CD14-positive monocyte (primary cell): ENCODE measurements around the gene LIN28A. TPM values are rescaled to one million over a fixed set of nuclear protein-coding genes. Genes with fewer than 3 reads are reported as not detected.

Source experiments
- DNase-seq, 3 donors: peaks; one replicate each; pipeline ENCODE4 v3.0.0-alpha.2; 2011 to 2022
- H2AFZ ChIP-seq: 2 replicates; pipeline ENCODE4 v1.6.0; 2012; ENCODE audit warnings: mild to moderate bottlenecking, low read depth, low read length, inconsistent platforms; ENCODE audit not compliant: insufficient read depth, poor library complexity, severe bottlenecking
- H3K27ac ChIP-seq, 2 donors: 1 replicate in 1 of 2; 2 replicates in 1 of 2; pipeline ENCODE4 v1.5.1; 2012 to 2013; ENCODE audit warnings: low read length in 2 of 2, control low read depth in 1 of 2, inconsistent platforms in 1 of 2, low read depth in 1 of 2, mild to moderate bottlenecking in 1 of 2
- H3K27me3 ChIP-seq, 2 donors: one replicate each; pipeline versions ENCODE4 v1.6.0 to v1.6.1; 2011 to 2013; ENCODE audit warnings: low read length in 2 of 2; ENCODE audit not compliant: control insufficient read depth in 2 of 2, insufficient read depth in 2 of 2
- H3K36me3 ChIP-seq, 2 donors: replicated peaks in 1 of 2; 1 replicate in 1 of 2; 2 replicates in 1 of 2; pipeline versions ENCODE4 v1.5.1 to v1.6.1; 2012 to 2013; ENCODE audit warnings: low read length in 2 of 2, control low read depth in 1 of 2, inconsistent platforms in 1 of 2, mild to moderate bottlenecking in 1 of 2; ENCODE audit not compliant: insufficient read depth in 2 of 2, control insufficient read depth in 1 of 2
- H3K4me1 ChIP-seq, 2 donors: 1 replicate in 1 of 2; 2 replicates in 1 of 2; pipeline versions ENCODE4 v1.5.1 to v1.6.1; 2012 to 2013; ENCODE audit warnings: low read length in 2 of 2, control low read depth in 1 of 2, inconsistent platforms in 1 of 2, mild to moderate bottlenecking in 1 of 2, moderate library complexity in 1 of 2; ENCODE audit not compliant: insufficient read depth in 2 of 2, control insufficient read depth in 1 of 2
- H3K4me2 ChIP-seq: replicated peaks from 2 replicates; pipeline ENCODE3; 2012; ENCODE audit warnings: low read length, moderate library complexity, mild to moderate bottlenecking; ENCODE audit not compliant: poor library complexity, severe bottlenecking; ENCODE audit errors: extremely low read depth
- H3K4me3 ChIP-seq, 3 experiments: fragments of 200-600 bp in 1 of 3; sonication (generic) in 1 of 3; replicated peaks in 1 of 3; 1 replicate in 2 of 3; 2 replicates in 1 of 3; pipeline ENCODE4 v1.5.1; 2011 to 2013; ENCODE audit warnings: low read length in 3 of 3, mild to moderate bottlenecking in 3 of 3, control low read depth in 2 of 3, low read depth in 2 of 3, inconsistent platforms in 1 of 3, moderate library complexity in 1 of 3
- H3K79me2 ChIP-seq: 2 replicates; pipeline ENCODE4 v1.6.0; 2012; ENCODE audit warnings: mild to moderate bottlenecking, control low read depth, inconsistent platforms, low read length, moderate library complexity; ENCODE audit not compliant: insufficient read depth
- H3K9ac ChIP-seq: 2 replicates; pipeline ENCODE4 v1.6.0; 2017; ENCODE audit warnings: low read length, mild to moderate bottlenecking; ENCODE audit not compliant: insufficient read depth, poor library complexity, severe bottlenecking
- H3K9me3 ChIP-seq, 2 donors: replicated peaks in 1 of 2; 1 replicate in 1 of 2; 2 replicates in 1 of 2; pipeline versions ENCODE4 v1.5.1 to v1.6.1; 2012 to 2013; ENCODE audit warnings: low read length in 2 of 2, control low read depth in 1 of 2; ENCODE audit not compliant: control insufficient read depth in 1 of 2, insufficient read depth in 1 of 2
- H4K20me1 ChIP-seq: 2 replicates; pipeline ENCODE4 v1.6.0; 2012; ENCODE audit warnings: mild to moderate bottlenecking, low read length, control low read depth, moderate library complexity; ENCODE audit not compliant: insufficient read depth
- H3K27ac Mint-ChIP-seq, 7 donors: one replicate each; pipeline ENCODE4 v1.8.0; 2020; ENCODE audit warnings: mild to moderate bottlenecking in 7 of 7, mixed read lengths in 7 of 7, moderate library complexity in 6 of 7, inconsistent platforms in 2 of 7
- H3K27me3 Mint-ChIP-seq, 3 donors: one replicate each; pipeline ENCODE4 v1.8.0; 2021 to 2022; ENCODE audit warnings: low read depth in 3 of 3, mild to moderate bottlenecking in 3 of 3, mixed read lengths in 3 of 3, moderate library complexity in 3 of 3, inconsistent platforms in 1 of 3
- H3K36me3 Mint-ChIP-seq, 2 donors: one replicate each; pipeline ENCODE4 v1.8.0; 2020; ENCODE audit warnings: mixed read lengths in 2 of 2, inconsistent platforms in 1 of 2, mild to moderate bottlenecking in 1 of 2
- H3K4me1 Mint-ChIP-seq: one replicate; pipeline ENCODE4 v1.8.0; 2020; ENCODE audit warnings: mild to moderate bottlenecking, mixed read lengths
- H3K4me3 Mint-ChIP-seq, 2 donors: one replicate each; pipeline ENCODE4 v1.8.0; 2020; ENCODE audit warnings: mild to moderate bottlenecking in 2 of 2, mixed read lengths in 2 of 2, moderate library complexity in 1 of 2
- H3K9me3 Mint-ChIP-seq, 7 donors: one replicate each; pipeline ENCODE4 v1.8.0; 2020 to 2022; ENCODE audit warnings: mixed read lengths in 7 of 7, mild to moderate bottlenecking in 6 of 7, moderate library complexity in 6 of 7, inconsistent platforms in 2 of 7
- WGBS: methylation state at CpG from one replicate; pipeline ENCODE4 v1.1.5; 2013; ENCODE audit warnings: missing lambda C conversion rate; ENCODE audit not compliant: insufficient coverage; 5-methylcytosine and 5-hydroxymethylcytosine counted together
- intact Hi-C, 2 donors: fragments of 100-400 bp; cut with micrococcal nuclease; formaldehyde crosslinking; loops; one replicate each; pipeline versions ENCODE4 v1.15.0 to v1.15.1; 2023
- polyA plus RNA-seq, 3 donors: library from polyadenylated mRNA; depleted of rRNA in 1 of 3; unstranded in 2 of 3; stranded (reverse) in 1 of 3; fragments of 300-500 nt in 2 of 3; fragments of >200 nt in 1 of 3; fragmentation: Illumina TruSeq in 2 of 3; gene quantifications; 1 replicate in 2 of 3; 2 replicates in 1 of 3; pipeline ENCODE4 v1.2.3, GENCODE V29; 2012 to 2021
- TF ChIP-seq, protein P1 (sequence below): fragments of 200-600 bp; IDR thresholded peaks from one replicate; pipeline ENCODE4 v1.8.0; 2022; ENCODE audit warnings: antibody characterized with exemption, mild to moderate bottlenecking

Gene LIN28A
- polyA plus RNA-seq, 3 donors: not detected

GRCh38 chr1:26459573-26460031 lies 49.0 kb downstream of the LIN28A start:
- no peaks in the 10 kb centered on the region for H4K20me1 ChIP-seq
- H3K9ac ChIP-seq: no peak overlapping the region
- H3K36me3 Mint-ChIP-seq: peaks cover 72 to 88% of the 10 kb centered on the region in 2 donors
- no peaks in the 10 kb centered on the region for H3K9me3 Mint-ChIP-seq
- no peak overlapping the region for H3K4me3 Mint-ChIP-seq
- H3K27ac Mint-ChIP-seq: peak overlapping the region in 1 of 7 donors; percentile 9
- H3K4me2 ChIP-seq: no peak overlapping the region
- TF ChIP-seq, protein P1, sequence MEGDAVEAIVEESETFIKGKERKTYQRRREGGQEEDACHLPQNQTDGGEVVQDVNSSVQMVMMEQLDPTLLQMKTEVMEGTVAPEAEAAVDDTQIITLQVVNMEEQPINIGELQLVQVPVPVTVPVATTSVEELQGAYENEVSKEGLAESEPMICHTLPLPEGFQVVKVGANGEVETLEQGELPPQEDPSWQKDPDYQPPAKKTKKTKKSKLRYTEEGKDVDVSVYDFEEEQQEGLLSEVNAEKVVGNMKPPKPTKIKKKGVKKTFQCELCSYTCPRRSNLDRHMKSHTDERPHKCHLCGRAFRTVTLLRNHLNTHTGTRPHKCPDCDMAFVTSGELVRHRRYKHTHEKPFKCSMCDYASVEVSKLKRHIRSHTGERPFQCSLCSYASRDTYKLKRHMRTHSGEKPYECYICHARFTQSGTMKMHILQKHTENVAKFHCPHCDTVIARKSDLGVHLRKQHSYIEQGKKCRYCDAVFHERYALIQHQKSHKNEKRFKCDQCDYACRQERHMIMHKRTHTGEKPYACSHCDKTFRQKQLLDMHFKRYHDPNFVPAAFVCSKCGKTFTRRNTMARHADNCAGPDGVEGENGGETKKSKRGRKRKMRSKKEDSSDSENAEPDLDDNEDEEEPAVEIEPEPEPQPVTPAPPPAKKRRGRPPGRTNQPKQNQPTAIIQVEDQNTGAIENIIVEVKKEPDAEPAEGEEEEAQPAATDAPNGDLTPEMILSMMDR: no peak
- intact Hi-C loops: no loop called here
- DNase-seq: no peak
- H3K9me3 ChIP-seq: no peaks in the 10 kb centered on the region
- H3K27me3 ChIP-seq: no peaks in the 10 kb centered on the region
- H3K27me3 Mint-ChIP-seq: no peaks in the 10 kb centered on the region
- WGBS: 92% methylated on average over 3 of the region's 3 CpGs
- H3K4me1 Mint-ChIP-seq: no peaks in the 10 kb centered on the region
- H2AFZ ChIP-seq: no peak overlapping the region
- peaks cover 2% of the 10 kb centered on the region for H3K79me2 ChIP-seq
- H3K4me1 ChIP-seq: no peaks in the 10 kb centered on the region
- no peak overlapping the region for H3K27ac ChIP-seq
- H3K4me3 ChIP-seq: no peak overlapping the region
- H3K36me3 ChIP-seq: peaks cover 77 to 97% of the 10 kb centered on the region in 2 donors

DNA sequence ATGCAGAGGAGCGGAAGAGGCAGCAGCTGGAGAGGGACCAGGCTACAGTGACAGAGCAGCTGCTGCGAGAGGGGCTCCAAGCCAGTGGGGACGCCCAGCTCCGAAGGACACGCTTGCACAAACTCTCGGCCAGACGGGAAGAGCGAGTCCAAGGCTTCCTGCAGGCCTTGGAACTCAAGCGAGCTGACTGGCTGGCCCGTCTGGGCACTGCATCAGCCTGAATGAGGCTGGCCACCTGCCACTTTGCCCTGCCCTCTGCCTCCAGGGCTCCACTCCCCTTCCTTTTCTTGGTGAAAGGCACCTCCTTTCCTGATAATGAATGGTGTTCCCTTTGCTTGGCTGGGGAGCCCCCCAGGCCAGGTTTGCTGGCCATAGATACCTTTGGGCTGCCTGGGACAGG lies 58.3 kb downstream of the LIN28A start:
- Mint-ChIP-seq H3K27ac (peak overlapping the region in 3 of 7 donors; percentile 32 to 53 (median 45)), H3K27me3 (peaks cover 0 to 3% (median 0%) of the 10 kb centered on the region in 3 donors), H3K36me3 (peaks cover 53 to 68% of the 10 kb centered on the region in 2 donors), H3K4me1 (peaks cover 46% of the 10 kb centered on the region), H3K9me3 (no peaks in the 10 kb centered on the region), H3K4me3 (no peak overlapping the region)
- H3K4me3 ChIP-seq: no peak overlapping the region
- no peak overlapping the region for H2AFZ ChIP-seq
- intact Hi-C loops: no loop called here
- H3K79me2 ChIP-seq: peaks cover 55% of the 10 kb centered on the region
- H3K4me1 ChIP-seq: peaks cover 33 to 37% of the 10 kb centered on the region in 2 donors
- no peak for DNase-seq
- H3K9me3 ChIP-seq: no peaks in the 10 kb centered on the region
- no peak overlapping the region for H3K4me2 ChIP-seq
- no peaks in the 10 kb centered on the region for H3K27me3 ChIP-seq
- H3K27ac ChIP-seq: no peak overlapping the region
- no peak overlapping the region for H3K9ac ChIP-seq
- TF ChIP-seq, protein P1: no peak
- H4K20me1 ChIP-seq: peaks cover 62% of the 10 kb centered on the region
- WGBS: 96% methylated on average over 8 of the region's 10 CpGs
- peaks cover 38 to 59% of the 10 kb centered on the region in 2 donors for H3K36me3 ChIP-seq
